ENCODE measurements around the gene TTLL4.

TTLL4 gene

DNA sequence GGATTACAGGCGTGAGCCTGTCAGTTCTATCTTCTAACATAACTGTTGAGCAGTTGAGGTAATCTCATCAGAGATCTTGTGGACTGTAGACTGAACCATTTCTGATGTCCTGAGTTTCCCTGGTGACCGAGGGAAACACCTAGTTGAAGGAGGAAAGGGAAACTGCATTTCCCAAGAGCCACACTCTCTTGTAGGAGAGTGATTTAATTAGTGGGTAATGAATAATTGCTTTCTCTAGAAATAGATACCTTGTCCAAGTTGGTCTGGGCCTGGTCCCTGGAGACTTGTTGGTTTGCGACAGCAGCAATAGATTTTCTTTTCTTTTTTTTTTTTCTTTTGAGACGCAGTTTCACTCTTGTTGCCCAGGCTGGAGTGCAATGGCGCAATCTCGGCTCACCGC, 7.4 kb downstream of the TTLL4 start:
- DNase-seq, result no peak

DNA sequence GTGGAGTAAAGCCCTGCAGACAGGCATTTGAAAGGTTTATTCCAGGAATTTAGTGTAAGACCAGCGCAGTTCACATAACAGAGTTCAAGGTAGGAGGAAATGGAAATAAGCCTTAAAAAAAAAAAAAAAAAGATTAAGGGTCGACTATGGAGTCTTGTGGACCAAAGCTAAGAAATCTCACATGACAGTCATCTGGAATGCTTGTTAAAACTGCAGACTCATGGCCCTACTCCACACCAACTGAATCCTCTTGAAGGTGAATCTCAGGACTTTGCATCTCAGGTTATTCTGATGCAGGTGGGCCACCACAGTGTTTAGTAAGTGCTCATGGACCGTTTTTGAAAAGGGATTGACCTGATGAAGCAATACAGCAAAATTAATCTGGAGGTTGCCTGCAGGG, 8.8 kb downstream of the TTLL4 start:
- DNase-seq, result no peak

DNA sequence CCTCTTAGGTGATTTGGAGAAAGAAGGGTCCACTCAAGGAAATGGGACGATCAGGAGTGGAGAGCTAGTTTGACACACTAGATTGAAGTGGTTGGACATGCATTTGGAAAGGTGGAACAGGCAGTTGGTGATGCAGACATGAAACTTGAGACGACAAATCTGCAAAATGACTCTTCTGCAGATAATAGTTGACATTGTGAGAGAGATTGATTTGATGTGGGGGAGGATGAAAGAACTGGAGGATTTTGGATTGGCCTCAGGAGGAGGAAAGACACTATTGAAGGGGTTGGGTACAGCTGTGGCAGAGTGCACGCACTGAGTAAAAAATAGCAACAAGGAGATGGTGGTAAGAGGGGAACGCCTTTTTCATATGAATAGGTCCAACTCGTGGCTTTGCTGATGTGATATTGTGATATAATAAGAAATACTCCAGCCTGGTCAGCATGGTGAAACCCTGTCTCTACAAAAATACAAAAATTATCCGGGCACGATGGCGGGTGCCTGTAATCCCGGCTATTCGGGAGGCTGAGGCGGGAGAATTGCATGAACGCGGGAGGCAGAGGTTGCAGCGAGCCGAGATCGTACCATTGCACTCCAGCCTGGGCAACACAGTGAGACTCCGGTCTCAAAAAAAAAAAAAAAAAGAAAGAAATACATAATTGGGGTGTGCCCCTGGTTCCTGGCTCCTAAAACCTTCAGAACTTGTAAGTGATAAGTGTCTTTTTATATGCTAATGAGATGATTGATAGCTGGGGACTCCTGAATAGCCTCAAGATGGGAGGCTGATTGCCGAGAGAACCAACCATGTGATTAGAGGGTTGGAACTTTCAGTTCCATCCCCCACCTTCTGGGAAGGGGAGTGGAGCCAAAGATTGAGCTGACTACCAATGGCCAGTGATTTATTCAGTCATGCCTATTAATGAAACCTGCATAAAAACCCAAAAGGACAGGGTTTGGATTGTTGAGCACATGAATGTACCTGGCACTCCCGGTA, 9.7 kb downstream of the TTLL4 start:
- no peak for DNase-seq

DNA sequence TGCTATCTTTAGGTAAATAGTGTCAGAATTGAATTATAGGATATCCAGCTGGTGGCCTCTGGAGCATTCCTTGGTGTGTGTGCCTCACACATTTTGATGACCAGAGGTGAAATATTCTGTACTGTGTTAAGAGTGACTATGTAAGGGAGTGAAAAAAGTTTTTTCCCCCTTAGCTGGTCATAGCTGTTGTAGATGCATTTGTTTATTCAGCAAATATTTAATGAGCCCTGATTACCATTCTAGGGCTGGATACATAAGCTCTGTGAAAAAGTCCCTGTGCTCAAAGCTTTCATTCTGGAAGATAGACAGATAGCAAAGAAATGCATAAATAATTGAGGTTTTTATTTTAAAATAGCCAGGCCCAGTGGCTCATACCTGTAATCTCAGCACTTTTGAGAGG, 10.9 kb downstream of the TTLL4 start:
- DNase-seq, result no peak

DNA sequence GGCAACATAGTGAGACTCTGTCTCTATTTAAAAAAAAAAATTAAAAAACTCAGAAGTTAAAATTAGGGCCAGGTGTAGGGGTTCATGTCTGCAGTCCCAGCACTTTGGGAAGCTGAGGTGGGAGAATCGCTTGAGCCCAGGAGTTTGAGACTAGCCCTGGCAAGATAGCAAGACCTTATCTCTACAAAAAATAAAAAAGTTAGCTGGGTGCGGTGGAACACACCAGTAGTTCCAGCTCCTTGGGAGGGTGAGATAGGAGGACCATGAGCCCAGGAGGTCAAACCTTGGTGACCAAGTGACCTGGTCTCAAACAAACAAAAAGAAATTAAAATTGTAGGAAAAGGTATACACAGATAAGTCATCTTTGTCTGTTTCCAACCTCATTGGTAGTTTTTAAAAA, 11.3 kb downstream of the TTLL4 start:
- no peak for DNase-seq

DNA sequence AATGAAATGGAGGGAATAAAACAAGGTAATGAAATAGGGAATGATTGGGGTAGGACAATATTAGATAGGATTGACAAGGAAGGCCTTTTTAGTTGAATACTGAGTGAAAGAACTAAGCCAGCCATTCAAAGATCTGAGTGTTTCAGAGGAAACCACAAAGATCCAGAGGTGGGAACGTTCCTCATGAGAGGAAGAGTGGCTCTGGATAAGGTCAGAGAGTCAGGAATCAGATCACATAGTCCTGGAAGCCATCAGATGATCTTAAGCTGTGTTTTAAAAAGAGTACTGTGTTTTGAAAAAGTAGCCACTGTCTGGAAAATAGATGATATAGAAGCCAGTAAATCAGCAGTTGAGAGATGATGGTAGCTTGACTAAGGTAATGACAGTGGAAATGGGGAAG, 11.8 kb downstream of the TTLL4 start:
- no peak for DNase-seq

DNA sequence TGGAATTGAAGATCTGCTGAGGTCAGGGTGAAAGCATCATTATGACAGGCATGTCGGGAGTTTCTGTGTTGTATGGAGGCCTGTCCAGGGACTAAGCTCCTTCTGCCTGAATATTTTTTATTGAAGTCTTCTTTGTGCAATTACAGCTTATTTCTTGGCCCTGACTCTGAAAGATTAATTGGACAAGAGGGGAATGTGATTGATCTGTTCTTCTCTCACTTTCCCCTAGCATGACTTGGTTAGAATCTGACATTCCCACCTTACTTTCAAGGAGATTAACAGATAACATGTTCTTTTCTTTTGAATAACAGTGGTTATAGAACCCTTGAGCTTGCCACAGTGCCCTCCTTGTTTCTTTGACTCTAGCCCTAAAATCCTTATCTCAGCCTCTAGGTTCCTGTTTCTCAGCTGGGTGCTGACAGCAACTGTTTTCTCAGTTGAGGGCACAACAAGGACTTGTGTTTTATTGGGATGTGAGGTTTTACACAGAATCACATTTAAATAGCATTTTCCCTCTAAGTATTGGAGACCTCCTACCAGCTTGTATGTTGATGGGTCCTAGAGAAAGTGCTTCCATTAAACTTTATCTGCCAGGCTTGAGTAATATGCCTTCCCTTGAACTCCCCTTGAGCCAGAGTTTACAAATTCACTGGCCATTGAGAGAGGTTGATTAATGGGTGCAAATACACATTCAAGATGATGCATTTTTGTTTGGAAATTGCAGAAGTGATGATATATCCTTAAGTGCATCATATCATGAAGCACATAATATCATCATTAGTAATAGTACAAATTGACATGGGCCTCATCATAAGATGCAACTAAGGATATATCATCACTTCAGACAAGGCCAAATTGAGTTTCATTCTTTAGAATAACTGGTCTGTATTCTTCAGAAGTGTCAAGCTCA, 12.5 kb downstream of the TTLL4 start:
- DNase-seq, result no peak

DNA sequence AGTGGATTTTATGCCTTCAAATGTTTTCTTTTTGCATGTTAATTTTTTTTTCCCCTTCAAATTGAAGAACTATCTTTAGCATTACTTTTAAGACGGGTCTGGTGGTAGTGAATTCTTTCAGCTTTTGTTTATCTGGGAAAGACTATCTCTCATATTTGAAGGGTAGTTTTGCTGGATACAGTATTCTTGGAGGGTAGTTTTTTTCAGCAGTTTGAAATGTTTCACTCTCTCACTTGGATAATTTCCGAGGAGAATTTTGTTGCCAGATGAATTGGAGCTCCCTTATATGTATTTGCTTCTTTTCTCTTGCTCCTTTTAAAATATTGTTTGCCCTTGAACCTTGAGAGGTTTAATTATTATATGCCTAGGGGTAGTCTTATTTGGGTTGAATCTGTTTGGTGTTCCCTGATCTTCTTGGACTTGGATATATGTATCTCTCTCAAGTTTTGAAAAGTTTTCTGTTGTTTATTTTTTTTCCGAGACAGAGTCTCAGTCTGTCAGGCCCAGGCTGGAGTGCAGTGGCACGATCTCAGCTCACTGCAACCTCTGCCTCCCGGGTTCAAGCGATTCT, 15.5 kb downstream of the TTLL4 start:
- no peak for DNase-seq

DNA sequence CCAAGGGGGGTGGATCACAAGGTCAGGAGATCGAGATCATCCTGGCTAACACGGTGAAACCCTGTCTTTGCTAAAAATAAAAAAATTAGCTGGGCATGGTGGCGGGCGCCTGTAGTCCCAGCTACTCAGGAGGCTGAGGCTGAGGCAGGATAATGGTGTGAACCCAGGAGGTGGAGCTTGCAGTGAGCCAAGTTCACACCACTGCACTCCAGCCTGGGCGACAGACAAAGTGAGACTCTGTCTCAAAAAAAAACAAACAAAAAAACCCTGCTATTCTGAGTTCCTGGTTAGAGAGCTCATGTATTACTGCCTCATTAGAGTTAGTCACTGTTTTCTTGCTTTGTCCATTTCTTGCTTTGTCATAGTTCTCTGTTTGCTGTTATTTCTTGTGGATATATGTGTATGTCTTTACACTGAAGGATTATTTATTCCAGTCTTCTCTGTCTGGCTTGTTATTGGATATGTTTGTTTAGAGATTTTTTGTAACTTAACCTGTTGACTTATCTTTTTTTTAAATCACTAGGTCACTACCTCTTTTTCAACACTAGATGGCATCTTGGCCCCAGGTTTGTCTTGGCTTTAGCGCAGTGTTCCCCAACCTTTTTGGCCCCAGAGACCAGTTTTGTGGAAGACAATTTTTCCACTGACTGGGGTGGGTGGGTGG, 17.0 kb downstream of the TTLL4 start:
- no peak for DNase-seq

DNA sequence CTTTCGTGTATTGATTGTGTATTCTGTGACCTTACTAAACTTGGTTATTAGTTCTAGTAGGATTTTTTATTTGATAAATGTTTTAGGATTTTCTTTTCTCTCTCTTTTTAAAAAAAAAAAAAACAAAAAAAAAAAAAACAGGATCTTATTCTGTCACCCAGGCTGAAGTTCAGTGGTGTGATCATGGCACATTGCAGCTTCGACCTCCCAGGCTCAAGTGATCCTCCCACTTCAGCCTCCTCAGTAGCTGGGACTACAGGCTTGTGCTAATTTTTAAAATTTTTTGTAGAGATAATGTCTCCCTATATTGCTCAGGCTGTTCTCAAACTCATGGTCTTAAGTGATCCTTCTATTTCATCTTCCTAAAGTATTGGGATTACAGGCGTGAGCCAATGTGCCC, 19.0 kb downstream of the TTLL4 start:
- DNase-seq, result no peak

DNA sequence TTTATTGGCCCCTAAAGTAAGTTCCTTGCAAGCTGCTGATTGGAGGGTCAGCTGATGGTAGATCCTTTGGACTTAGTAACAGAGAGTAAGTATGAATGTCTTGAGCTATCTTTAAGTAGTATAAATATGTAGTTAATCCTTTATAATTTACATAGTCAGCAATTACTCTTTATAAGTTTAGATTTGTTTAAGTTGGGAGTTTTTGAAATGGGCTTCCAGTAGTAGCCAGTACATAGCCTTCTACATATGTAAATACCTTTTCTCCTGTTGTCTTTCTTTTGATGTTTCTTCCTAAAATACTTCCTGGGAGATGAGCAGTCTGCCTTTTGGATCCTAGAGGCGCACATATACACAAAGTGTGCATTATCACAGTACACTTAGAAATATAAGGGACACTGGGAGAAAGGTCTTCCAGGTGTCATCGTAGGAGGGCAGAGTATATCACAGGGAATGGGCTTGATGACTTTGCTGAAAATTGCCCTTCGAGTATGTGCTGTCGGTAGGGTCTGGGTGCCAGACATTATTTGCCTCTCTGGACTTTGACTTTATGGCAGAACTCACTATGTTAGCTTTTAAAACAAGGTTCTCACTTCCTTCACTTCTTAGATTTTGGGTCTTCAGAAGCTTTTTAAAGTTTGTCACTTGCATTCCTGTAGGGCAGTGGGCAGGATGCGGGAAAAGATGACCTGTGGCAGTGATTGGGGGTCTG, 21.6 kb downstream of the TTLL4 start:
- DNase-seq, result no peak

DNA sequence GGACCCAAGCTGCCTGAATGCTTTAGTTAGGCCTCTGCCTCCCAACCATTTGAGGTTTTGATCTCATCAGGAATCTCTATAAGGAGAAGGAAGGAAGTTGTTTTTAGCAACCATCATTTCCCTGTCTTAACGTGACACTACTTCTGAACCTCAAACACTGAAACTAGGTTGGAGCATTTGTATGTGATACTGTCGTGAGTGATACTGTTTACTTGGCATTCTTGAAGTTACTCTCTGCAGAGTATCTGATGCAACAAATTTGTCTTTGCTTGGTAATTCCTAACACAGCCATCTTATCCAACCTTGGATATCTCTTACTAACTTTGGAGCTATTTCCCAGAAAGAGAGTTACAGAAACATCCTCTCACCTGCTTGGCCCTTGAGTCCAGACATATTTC, 22.1 kb downstream of the TTLL4 start:
- no peak for DNase-seq

DNA sequence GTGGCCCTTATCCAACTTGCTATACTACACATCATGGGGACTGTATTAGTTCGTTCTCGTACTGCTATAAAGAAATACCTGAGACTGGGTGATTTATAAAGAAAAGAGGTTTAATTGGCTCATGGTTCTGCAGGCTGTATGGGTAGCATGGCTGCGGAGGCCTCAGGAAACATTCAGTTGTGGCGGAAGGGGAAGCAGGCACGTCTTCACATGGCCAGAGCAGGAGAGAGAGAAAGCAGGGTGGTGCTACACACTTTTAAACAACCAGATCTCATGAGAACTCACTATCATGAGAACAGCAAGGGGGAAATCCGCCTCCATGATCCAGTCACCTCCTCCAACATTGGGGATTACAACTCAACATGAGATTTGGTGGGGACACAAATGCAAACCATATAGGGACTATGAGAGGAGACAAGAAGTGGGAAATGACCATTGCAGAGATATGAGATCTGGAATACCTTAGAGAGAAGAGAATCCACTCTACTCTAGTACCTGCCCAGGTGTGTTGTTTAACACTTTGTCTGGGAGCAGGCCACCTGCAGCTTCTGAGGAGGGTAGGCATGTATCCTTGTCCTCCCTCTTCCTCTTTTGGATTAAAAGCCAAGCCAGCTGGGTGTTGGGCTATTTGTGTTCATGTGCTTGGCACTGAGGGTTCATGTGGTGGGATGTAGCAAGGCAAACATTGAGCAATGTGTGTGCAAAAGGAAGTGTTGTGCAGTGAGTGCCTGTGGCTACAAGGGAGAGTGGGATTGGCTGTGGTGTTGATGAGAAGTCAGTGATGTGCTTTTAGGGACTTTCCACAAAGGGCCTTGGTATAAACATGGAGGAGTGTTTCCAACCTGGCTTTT, 22.8 kb downstream of the TTLL4 start:
- no peak for DNase-seq

DNA sequence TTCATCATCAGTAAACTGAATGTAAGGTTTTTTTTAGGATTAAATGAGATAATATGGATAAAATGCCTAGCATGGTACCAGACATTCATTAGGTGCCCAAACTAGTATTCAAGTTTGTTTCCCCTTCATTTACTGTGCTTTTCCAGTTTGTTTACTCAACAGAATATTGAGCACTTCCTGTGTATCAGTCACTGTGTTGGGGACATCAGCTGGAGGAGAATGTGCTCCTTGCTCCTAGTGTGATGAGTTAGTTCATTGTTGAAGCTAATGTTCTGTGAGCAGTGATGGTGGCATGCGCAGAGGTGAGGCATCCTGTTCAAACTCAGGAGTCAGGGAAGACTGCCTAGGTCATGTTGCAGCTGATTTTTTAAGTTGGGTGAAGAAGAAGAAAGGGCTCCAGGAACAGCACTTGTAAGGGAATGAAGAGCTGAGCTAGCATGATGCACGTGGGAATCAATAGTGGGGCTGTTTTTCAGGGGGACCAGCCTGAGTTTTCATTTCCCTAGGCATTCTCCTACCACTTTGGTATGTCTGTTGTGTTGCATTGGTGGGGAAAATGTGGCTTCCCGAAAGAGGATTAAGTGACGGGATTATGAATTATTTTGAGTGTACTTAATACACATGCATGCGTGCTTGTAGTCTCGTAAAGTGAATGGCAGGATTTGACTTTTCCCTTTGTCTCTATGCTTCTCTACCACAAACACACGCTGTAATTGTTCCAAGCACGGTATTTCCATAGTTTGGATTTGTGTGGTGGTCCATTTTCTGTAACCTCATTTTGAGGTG, 23.7 kb downstream of the TTLL4 start:
- no peak for DNase-seq

DNA sequence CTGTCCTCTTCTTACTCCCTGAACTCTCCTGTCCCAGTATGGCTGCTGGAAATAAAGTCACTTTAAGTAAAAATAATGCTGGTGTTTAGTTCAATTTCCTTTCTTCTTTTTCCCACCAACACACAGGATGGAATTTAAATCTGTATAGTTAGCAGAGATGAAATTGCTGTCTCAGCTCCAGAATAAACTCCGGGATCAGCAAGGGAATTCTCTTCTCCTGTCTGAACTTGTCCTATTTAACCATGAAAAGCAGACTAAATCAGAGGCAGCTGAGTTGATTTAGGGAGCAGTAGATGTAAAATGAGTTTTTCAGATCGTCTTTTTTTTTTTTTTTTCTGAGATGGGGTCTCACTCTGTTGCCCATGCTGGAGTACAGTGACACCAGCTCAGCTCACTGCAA, 25.9 kb downstream of the TTLL4 start:
- no peak for DNase-seq

DNA sequence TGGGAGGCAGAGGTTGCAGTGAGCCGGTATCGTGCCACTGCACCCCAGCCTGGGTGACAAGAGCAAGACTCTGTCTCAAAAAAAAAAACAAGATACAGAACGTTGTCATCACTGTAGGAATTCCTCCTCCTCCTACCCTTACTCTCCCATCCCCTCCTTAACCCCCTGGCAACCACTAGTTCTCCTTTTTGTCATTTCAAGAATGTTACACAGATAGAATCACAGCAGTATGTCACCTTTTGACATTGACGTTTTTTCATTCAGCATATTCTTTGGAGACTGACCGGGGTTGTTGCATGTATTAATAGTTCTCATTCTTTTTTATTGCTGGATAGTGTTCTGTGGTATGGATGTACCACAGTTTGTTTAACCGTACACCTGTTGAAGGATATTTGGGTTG, 32.4 kb downstream of the TTLL4 start:
- no peak for DNase-seq

DNA sequence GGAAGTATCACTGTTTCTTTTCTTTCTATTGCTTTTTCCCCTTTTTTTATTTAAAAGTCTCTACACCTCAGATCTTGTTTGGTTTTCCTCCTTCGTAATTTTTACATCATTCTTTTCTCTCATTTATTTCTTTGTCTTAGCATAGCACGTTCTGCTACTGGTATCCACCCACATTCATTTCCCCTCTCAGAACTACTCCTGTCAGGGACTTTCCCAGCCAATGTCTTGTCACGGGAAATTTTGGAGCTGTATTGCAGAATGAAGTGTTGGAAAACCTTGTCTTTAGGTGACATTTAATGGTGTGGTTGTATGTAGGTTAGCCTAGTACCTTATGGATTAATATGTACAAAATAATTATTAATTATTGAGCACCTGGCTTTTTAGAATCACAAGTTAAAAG, 34.0 kb downstream of the TTLL4 start:
- DNase-seq, result no peak

DNA sequence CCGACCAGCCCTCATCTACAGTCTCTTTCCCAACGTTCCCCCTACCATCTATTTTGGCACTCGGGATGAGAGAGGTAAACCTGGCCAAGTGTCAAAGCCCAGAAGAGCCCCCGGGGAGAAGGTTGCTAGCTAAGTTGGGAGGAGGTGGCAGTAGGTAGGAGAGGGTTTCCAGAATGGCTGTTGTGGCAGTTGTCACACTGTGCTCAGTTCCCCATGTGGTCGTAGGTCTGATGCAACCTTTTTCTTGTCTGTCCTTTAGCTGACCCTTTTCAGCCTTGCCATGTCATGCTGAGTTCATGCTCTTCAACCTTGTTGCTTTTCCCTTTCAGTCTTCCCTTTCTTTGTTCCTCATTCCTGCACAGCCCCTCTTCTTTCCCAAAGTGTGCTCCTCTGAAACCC, 34.5 kb downstream of the TTLL4 start:
- no peak for DNase-seq

DNA sequence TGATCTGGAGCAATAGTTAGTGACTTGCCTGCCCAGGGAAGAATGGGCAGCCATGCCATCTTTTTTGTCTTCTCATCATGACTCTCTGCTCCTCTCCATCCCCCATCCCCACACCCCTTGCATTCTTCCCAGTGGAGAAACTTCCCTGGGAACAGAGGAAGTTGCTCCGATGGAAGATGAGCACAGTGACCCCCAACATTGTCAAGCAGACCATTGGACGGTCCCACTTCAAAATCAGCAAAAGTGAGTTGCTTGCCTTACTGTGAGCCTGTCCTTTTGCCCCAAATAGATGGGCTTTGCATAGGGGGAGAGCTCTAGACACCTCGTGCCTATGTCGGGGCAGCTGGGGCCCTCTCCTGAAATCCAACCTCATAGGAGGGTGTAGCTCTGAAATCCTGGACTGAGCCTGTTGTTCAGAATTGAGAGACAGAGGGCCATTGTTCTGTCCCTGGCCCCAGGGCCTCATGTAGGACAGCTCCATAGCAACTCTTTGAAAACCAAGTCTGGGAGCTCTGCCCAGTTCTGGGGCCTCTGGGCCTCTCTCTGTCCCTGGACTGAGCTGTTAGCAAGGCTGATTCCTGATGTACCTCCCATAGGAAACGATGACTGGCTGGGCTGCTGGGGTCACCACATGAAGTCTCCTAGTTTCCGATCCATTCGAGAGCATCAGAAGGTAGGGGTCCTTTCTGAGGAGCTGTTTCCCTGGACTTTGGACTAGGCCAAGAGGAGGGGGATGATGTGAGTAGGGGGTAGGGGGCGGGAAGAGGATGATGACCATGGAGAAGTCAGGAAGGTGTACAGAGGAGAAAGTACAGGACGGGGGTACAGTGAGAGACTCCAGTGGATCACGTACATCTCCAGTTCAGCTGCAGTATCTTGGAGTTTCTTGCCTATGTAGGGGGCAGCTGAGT, 35.2 kb downstream of the TTLL4 start:
- no peak for DNase-seq

DNA sequence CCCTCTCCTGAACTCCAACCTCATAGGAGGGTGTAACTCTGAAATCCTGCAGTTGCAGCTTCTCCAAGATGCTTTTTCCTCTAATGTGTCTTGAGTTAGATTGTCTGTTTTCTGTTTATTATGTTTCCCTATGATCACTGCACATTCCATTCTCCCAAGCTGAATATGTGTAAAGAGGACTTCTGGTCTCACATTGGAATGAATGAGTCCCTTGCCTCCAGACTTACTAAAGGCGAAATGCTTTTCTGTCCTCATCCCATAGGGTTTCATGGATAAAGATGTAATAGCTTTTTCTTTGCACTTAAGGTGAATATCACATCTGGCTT, 35.8 kb downstream of the TTLL4 start:
- DNase-seq, result no peak

Data from stimulated activated naive CD4-positive, alpha-beta T cell (primary cell).